GM19043 (cell line): Measurements from ENCODE around the gene TFPT.
"Not testable (repeated sequence)": the region's sequence is repeated elsewhere in the genome, so short reads cannot be mapped to it uniquely, and the experiment has no call there.

ENCODE experiments used
- ATAC-seq: cut with Tn5 transposase; IDR thresholded peaks from one replicate; pipeline ENCODE4 v1.9.1; 2021; ENCODE audit warnings: low read depth; ENCODE audit not compliant: unreplicated experiment

TFPT gene

GRCh38 chr19:54125713-54126112, 10.3 kb upstream of the TFPT start:
- no peak for ATAC-seq

- no peak for ATAC-seq
These were observed 8.9 kb upstream of the TFPT start for GRCh38 chr19:54124393-54124792.

GRCh38 chr19:54123682-54124081, 8.2 kb upstream of the TFPT start:
- no peak for ATAC-seq

GRCh38 chr19:54121259-54121658, 5.8 kb upstream of the TFPT start:
- no peak for ATAC-seq

GRCh38 chr19:54114340-54115108, 933 bp downstream of the TFPT start:
- ATAC-seq = no peak

GRCh38 chr19:54109651-54110050, 5.8 kb downstream of the TFPT start:
- ATAC-seq = no peak

GRCh38 chr19:54108496-54108895, 7.0 kb downstream of the TFPT start:
- no peak for ATAC-seq

- no peak for ATAC-seq
These were observed 7.5 kb downstream of the TFPT start for GRCh38 chr19:54107876-54108490.

- no peak for ATAC-seq
These were observed 8.7 kb downstream of the TFPT start for GRCh38 chr19:54106716-54107115.

- no peak for ATAC-seq
These were observed 9.7 kb downstream of the TFPT start for GRCh38 chr19:54105796-54106195.

- no peak for ATAC-seq
These were observed 10.3 kb downstream of the TFPT start for GRCh38 chr19:54104998-54105715.

GRCh38 chr19:54102421-54103169, 12.9 kb downstream of the TFPT start, which contains the start of gene NDUFA3:
NDUFA3 (plus strand) TSS chr19:54102855; CDS start chr19:54102879, 24 bp downstream.
- ATAC-seq = peak; percentile 94

- ATAC-seq = no peak
These were observed 14.9 kb downstream of the TFPT start, which contains the start of gene OSCAR for GRCh38 chr19:54100561-54100960. OSCAR (minus strand) TSS chr19:54100803; CDS start chr19:54100792, 11 bp downstream.

GRCh38 chr19:54099903-54100255, 15.6 kb downstream of the TFPT start:
- ATAC-seq = not testable (repeated sequence)

GRCh38 chr19:54099190-54099902, 16.1 kb downstream of the TFPT start:
- no peak for ATAC-seq

- ATAC-seq = no peak
These were observed 18.8 kb downstream of the TFPT start for GRCh38 chr19:54096617-54097106.

- not testable (repeated sequence) for ATAC-seq
These were observed 19.4 kb downstream of the TFPT start for GRCh38 chr19:54095859-54096616.

GRCh38 chr19:54095136-54095858, 20.2 kb downstream of the TFPT start:
- ATAC-seq = no peak
